ENCODE results near the gene NOTCH1. TPM values are rescaled to one million over a fixed set of nuclear protein-coding genes. Genes with fewer than 3 reads are reported as not detected.

The NOTCH1 gene
- total RNA-seq, 4 donors from 2014 or later: 32.0 to 40.8 (median 36.2) TPM

DNA sequence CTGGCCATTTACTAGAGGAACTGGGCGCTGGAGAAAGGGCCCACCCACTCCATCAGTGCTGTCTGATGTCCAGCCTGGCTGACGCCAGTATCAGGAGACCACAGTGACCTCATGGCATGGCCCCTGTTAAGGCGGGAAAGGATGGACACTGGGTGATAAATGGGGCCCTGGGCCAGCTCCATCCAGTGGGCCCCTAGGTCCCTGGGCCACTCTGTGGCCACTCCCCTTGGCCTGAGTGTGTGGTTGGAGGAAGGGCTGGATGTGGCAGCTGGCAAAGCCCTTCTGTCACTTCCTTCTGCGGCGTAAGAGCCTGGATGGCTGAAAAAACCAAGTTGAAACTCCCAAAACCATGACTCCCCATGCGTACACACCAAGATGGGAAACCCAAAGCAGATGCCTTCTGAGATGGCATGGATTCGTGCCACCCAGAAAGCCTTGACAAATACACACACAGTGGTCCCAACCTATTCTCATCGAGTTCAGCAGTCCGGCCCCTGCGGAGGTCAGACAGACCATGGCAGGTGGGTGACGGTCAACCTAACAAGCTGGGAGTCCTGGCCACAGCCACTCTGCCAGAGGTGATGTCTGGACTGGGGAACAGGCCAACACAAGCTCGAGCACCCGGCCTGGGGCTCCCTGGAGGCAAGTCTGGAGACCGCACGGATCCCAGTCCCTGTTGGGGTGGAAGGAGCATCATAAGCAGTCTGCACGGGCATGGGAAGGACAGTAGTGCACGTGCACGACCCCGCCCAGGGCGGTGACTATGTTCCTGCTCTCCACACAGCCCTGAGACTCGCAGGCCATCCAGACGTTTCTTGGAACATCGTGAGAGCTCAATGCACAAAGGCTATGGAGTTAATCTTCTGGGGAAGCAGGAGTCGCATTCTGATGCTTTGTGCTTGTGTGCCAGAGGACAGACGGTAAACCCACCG, 45.2 kb upstream of the NOTCH1 start:
- H3K27ac ChIP-seq: no peak overlapping the region
- no peak for TF ChIP-seq POLR2A (IDR thresholded peaks at IDR 0.05)
- no peak for TF ChIP-seq CTCF (IDR thresholded peaks at IDR 0.05)
- H3K27me3 ChIP-seq: peaks cover 0 to 62% (median 0%) of the 10 kb centered on the region in 4 donors
- no peaks in the 10 kb centered on the region for H3K9me3 ChIP-seq
- H3K4me3 ChIP-seq: no peak overlapping the region
- 75 to 86% methylated on average over 8 to 10 of the region's 26 CpGs for WGBS, 2 donors
- peaks cover 19 to 48% (median 22%) of the 10 kb centered on the region in 3 donors for H3K4me1 ChIP-seq
- no peak for DNase-seq
- intact Hi-C loops (cut with DNase I): no loop called here
- H3K36me3 ChIP-seq: no peaks in the 10 kb centered on the region

GRCh38 chr9:136589766-136590763, 44.2 kb upstream of the NOTCH1 start:
- H3K27ac ChIP-seq: no peak overlapping the region
- peaks cover 21 to 58% (median 26%) of the 10 kb centered on the region in 3 donors for H3K4me1 ChIP-seq

DNA sequence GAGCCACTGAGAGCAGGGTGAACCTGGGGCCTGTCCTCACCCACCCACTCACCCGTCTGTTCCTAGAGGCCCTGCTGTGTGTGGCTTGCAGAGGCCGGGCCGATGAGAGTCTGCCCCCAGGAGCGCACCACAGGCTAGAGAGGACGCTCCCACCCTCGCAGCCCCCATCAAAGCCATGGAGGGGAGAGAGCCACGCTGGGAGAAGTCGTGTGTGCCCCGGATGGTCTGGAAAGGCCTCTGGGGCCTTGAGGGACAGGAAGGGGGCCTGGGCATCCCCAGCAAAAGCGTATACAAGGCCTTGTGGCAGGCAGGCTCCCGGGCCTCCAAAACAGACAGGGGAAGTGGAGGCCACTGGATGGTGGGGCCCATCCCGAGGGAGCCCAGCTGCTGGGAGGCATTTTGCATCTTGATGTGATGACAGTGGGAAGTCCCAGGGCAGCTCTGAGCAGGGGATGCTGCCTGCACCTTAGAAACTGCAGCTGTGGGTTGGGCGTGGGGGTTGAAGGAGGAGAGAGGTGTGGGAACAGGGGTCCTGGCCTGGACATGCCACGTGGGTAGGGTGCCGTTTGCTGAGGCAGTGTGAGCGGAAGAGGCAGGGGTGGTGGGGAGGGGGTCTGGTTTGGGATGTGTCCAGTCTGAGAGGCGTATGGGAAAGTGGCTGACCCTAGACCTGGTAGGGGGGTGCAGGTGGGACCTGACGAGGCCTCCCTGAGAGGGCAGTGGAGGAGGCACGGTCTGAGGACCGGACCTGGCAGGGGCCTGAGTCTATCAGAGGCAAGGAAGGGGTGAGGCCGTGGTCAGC, 43.0 kb upstream of the NOTCH1 start:
- no peak for DNase-seq
- no peak overlapping the region for H3K27ac ChIP-seq
- WGBS, 2 donors: 55 to 83% methylated on average over 8 to 15 of the region's 21 CpGs

More at GRCh38 chr9:136589766-136590763, 44.2 kb upstream of the NOTCH1 start:
- WGBS, 2 donors: 87 to 90% methylated on average over 8 to 10 of the region's 29 CpGs
- peaks cover 0 to 67% (median 0%) of the 10 kb centered on the region in 4 donors for H3K27me3 ChIP-seq
- H3K4me3 ChIP-seq: no peak overlapping the region
- TF ChIP-seq POLR2A (IDR thresholded peaks at IDR 0.05): no peak
- TF ChIP-seq CTCF (IDR thresholded peaks at IDR 0.05): no peak
- no peaks in the 10 kb centered on the region for H3K36me3 ChIP-seq
- DNase-seq: no peak
- H3K9me3 ChIP-seq: no peaks in the 10 kb centered on the region
- intact Hi-C loops (cut with DNase I): no loop called here

More for the DNA sequence above, 43.0 kb upstream of the NOTCH1 start:
- Histone ChIP-seq H3K9me3 (no peaks in the 10 kb centered on the region), H3K27me3 (peaks cover 0 to 67% (median 0%) of the 10 kb centered on the region in 4 donors), H3K4me1 (peaks cover 21 to 67% (median 30%) of the 10 kb centered on the region in 3 donors), H3K36me3 (no peaks in the 10 kb centered on the region), H3K4me3 (no peak overlapping the region)
- TF ChIP-seq POLR2A (IDR thresholded peaks at IDR 0.05) (no peak), CTCF (IDR thresholded peaks at IDR 0.05) (no peak)
- intact Hi-C loops (cut with DNase I): no loop called here
